H9 (cell line): Measurements from ENCODE around the gene PIGX. TPM values are rescaled to one million over a fixed set of nuclear protein-coding genes. Genes with fewer than 3 reads are reported as not detected.

ENCODE experiments used
- DNase-seq: peaks from one replicate; pipeline ENCODE4 v3.0.0-alpha.2; 2017
- H2AFZ ChIP-seq: one replicate; pipeline ENCODE4 v1.6.1; 2013; ENCODE audit warnings: mild to moderate bottlenecking, low read length, control low read depth, moderate library complexity
- H2AK5ac ChIP-seq: 2 replicates; pipeline ENCODE4 v1.6.1; 2013; ENCODE audit warnings: low read length, control low read depth, mixed read lengths; ENCODE audit not compliant: insufficient read length
- H2BK120ac ChIP-seq: one replicate; pipeline ENCODE4 v1.6.1; 2013; ENCODE audit warnings: low read depth, mild to moderate bottlenecking, low read length, control low read depth, inconsistent platforms; ENCODE audit not compliant: poor library complexity, severe bottlenecking
- H2BK12ac ChIP-seq: 2 replicates; pipeline ENCODE4 v1.6.1; 2013; ENCODE audit warnings: low read length, control low read depth, mixed read lengths, low read depth; ENCODE audit not compliant: insufficient read length
- H2BK15ac ChIP-seq: 2 replicates; pipeline ENCODE4 v1.6.1; 2013; ENCODE audit warnings: low read depth, low read length, control low read depth
- H2BK20ac ChIP-seq: one replicate; pipeline ENCODE4 v1.6.1; 2013; ENCODE audit warnings: low read depth, mild to moderate bottlenecking, low read length, control low read depth, inconsistent platforms; ENCODE audit not compliant: poor library complexity, severe bottlenecking
- H2BK5ac ChIP-seq: 2 replicates; pipeline ENCODE4 v1.6.1; 2013; ENCODE audit warnings: low read length, control low read depth, mixed read lengths; ENCODE audit not compliant: insufficient read length
- H3K14ac ChIP-seq: 2 replicates; pipeline ENCODE4 v1.6.1; 2013; ENCODE audit warnings: low read length, control low read depth; ENCODE audit not compliant: insufficient read depth
- H3K18ac ChIP-seq: 2 replicates; pipeline ENCODE4 v1.6.1; 2013; ENCODE audit warnings: low read depth, mild to moderate bottlenecking, mixed read lengths, low read length, control low read depth; ENCODE audit not compliant: insufficient read length
- H3K23ac ChIP-seq: 2 replicates; pipeline ENCODE4 v1.6.1; 2013; ENCODE audit warnings: low read length, control low read depth, mixed read lengths, low read depth; ENCODE audit not compliant: insufficient read length
- H3K23me2 ChIP-seq: 2 replicates; pipeline ENCODE4 v1.6.1; 2013; ENCODE audit warnings: low read depth, mild to moderate bottlenecking, mixed read lengths, low read length, control low read depth; ENCODE audit not compliant: insufficient read length, poor library complexity, severe bottlenecking
- H3K27ac ChIP-seq: 2 replicates; pipeline ENCODE4 v1.5.1; 2013; ENCODE audit warnings: low read length, control low read depth, mixed read lengths, low read depth; ENCODE audit not compliant: insufficient read length
- H3K27me3 ChIP-seq: 2 replicates; pipeline ENCODE4 v1.6.1; 2013; ENCODE audit warnings: low read length, control low read depth, inconsistent platforms; ENCODE audit not compliant: insufficient read depth
- H3K4ac ChIP-seq: 2 replicates; pipeline ENCODE4 v1.6.1; 2013; ENCODE audit warnings: low read depth, mild to moderate bottlenecking, control low read depth, inconsistent platforms, low read length, moderate library complexity
- H3K4me1 ChIP-seq: 2 replicates; pipeline ENCODE4 v1.6.1; 2013; ENCODE audit warnings: low read length, control low read depth, inconsistent platforms; ENCODE audit not compliant: insufficient read depth
- H3K4me2 ChIP-seq: 2 replicates; pipeline ENCODE4 v1.6.1; 2013; ENCODE audit warnings: low read length, control low read depth, mixed read lengths; ENCODE audit not compliant: insufficient read length, insufficient read depth
- H3K56ac ChIP-seq: 2 replicates; pipeline ENCODE4 v1.6.1; 2013; ENCODE audit warnings: low read depth, mild to moderate bottlenecking, mixed read lengths, low read length, control low read depth; ENCODE audit not compliant: insufficient read length
- H3K79me1 ChIP-seq: 2 replicates; pipeline ENCODE4 v1.6.1; 2013; ENCODE audit warnings: low read depth, mild to moderate bottlenecking, moderate library complexity, low read length, control low read depth, inconsistent platforms; ENCODE audit not compliant: insufficient read depth, poor library complexity, severe bottlenecking
- H3K79me2 ChIP-seq: 2 replicates; pipeline ENCODE4 v1.6.1; 2013; ENCODE audit warnings: low read length, control low read depth, inconsistent platforms; ENCODE audit not compliant: insufficient read depth
- H3K9ac ChIP-seq: 2 replicates; pipeline ENCODE4 v1.6.1; 2013; ENCODE audit warnings: low read length, control low read depth, mixed read lengths; ENCODE audit not compliant: insufficient read length; ENCODE audit errors: extremely low read depth
- H3K9me3 ChIP-seq: one replicate; pipeline ENCODE4 v1.6.1; 2013; ENCODE audit warnings: low read depth, low read length, inconsistent platforms; ENCODE audit not compliant: control insufficient read depth
- H3T11ph ChIP-seq: one replicate; pipeline ENCODE4 v1.6.1; 2013; ENCODE audit warnings: mild to moderate bottlenecking, low read length, control low read depth, inconsistent platforms
- H4K20me1 ChIP-seq: one replicate; pipeline ENCODE4 v1.6.1; 2013; ENCODE audit not compliant: control insufficient read depth, insufficient read length, insufficient read depth
- H4K5ac ChIP-seq: 2 replicates; pipeline ENCODE4 v1.6.1; 2013; ENCODE audit warnings: low read depth, mild to moderate bottlenecking, mixed read lengths, low read length, control low read depth; ENCODE audit not compliant: insufficient read length
- H4K8ac ChIP-seq: replicated peaks from 2 replicates; pipeline ENCODE4 v1.6.1; 2013; ENCODE audit warnings: low read length, control low read depth, mixed read lengths, low read depth; ENCODE audit not compliant: insufficient read length
- H4K91ac ChIP-seq: 2 replicates; pipeline ENCODE4 v1.6.1; 2013; ENCODE audit warnings: low read depth, mild to moderate bottlenecking, moderate library complexity, mixed read lengths, low read length, control low read depth; ENCODE audit not compliant: insufficient read length
- H3K27ac Mint-ChIP-seq, 3 experiments: 2 replicates in 2 of 3; 3 replicates in 1 of 3; pipeline ENCODE4 v1.8.0; 2020 to 2021; ENCODE audit warnings: mixed read lengths in 3 of 3, mild to moderate bottlenecking in 1 of 3, moderate library complexity in 1 of 3
- H3K27me3 Mint-ChIP-seq: 2 replicates; pipeline ENCODE4 v1.8.0; 2021; ENCODE audit warnings: low read depth, mild to moderate bottlenecking, moderate library complexity, mixed read lengths
- H3K36me3 Mint-ChIP-seq, 3 experiments: 2 replicates in 2 of 3; 3 replicates in 1 of 3; pipeline ENCODE4 v1.8.0; 2020 to 2021; ENCODE audit warnings: low read depth in 3 of 3, mixed read lengths in 3 of 3; ENCODE audit not compliant: insufficient read depth in 1 of 3
- H3K4me1 Mint-ChIP-seq, 2 experiments: 2 replicates each; pipeline ENCODE4 v1.8.0; 2020; ENCODE audit warnings: mixed read lengths in 2 of 2
- H3K4me3 Mint-ChIP-seq, 2 experiments: 2 replicates in 1 of 2; 3 replicates in 1 of 2; pipeline ENCODE4 v1.8.0; 2020 to 2021; ENCODE audit warnings: mild to moderate bottlenecking in 2 of 2, mixed read lengths in 2 of 2, moderate library complexity in 1 of 2
- H3K9me3 Mint-ChIP-seq, 2 experiments: 2 replicates in 1 of 2; 3 replicates in 1 of 2; pipeline ENCODE4 v1.8.0; 2020; ENCODE audit warnings: mild to moderate bottlenecking in 2 of 2, mixed read lengths in 2 of 2, moderate library complexity in 1 of 2
- CTCF ChIP-seq: fragments of 200-600 bp; sonication (generic); conservative IDR thresholded peaks from 3 replicates; pipeline ENCODE4 v1.8.0; 2021; ENCODE audit warnings: antibody characterized with exemption, mild to moderate bottlenecking
- WGBS: extraction: QIAGEN DNeasy Blood & Tissue Kit; methylation state at CpG from one replicate; pipeline ENCODE4 v1.1.7; 2013; ENCODE audit warnings: missing lambda C conversion rate, low lambda C conversion rate, mixed read lengths; ENCODE audit not compliant: insufficient read length; ENCODE audit errors: extremely low coverage; 5-methylcytosine and 5-hydroxymethylcytosine counted together
- total RNA-seq: library from RNA; stranded (reverse); gene quantifications from 2 replicates; pipeline ENCODE4 v1.2.1, GENCODE V29; 2021

PIGX gene
- total RNA-seq, 1 experiment from 2014 or later = 20.0 TPM

GRCh38 chr3:196757876-196758739 is 45.9 kb downstream of the PIGX start:
- H3K27me3 Mint-ChIP-seq = no peaks in the 10 kb centered on the region
- no peak overlapping the region for H3K14ac ChIP-seq
- H2BK15ac ChIP-seq = no peak overlapping the region
- H3K23me2 ChIP-seq = no peaks in the 10 kb centered on the region
- peaks cover 11% of the 10 kb centered on the region for H3K9me3 ChIP-seq
- H3K4ac ChIP-seq = no peak overlapping the region
- no peak overlapping the region for H4K8ac ChIP-seq
- peaks cover 6 to 10% of the 10 kb centered on the region in 2 experiments; a peak in 3 of 4 replicates for H3K4me1 Mint-ChIP-seq
- H3K27me3 ChIP-seq = no peaks in the 10 kb centered on the region
- H3K23ac ChIP-seq = no peak overlapping the region
- no peak overlapping the region for H2BK12ac ChIP-seq
- no peak overlapping the region for H2BK20ac ChIP-seq
- no peak overlapping the region for H3K56ac ChIP-seq
- no peak for DNase-seq
- no peak overlapping the region for H2BK120ac ChIP-seq
- H3K4me2 ChIP-seq = no peak overlapping the region
- H3K9ac ChIP-seq = no peak overlapping the region
- peaks cover 37 to 56% of the 10 kb centered on the region in 2 experiments for H3K9me3 Mint-ChIP-seq
- no peaks in the 10 kb centered on the region for H4K20me1 ChIP-seq
- no peak overlapping the region for H2AK5ac ChIP-seq
- H3K79me1 ChIP-seq = peaks cover 21% of the 10 kb centered on the region
- H3K18ac ChIP-seq = no peak overlapping the region
- no peak overlapping the region for H2BK5ac ChIP-seq
- H3K27ac ChIP-seq = no peak overlapping the region
- no peak overlapping the region for H4K5ac ChIP-seq
- H3K27ac Mint-ChIP-seq = 0 out of 7 replicates have a peak overlapping the region, but pooled peaks of 1 of the 3 experiments have one; percentile 68
- H3K79me2 ChIP-seq = peaks cover 47% of the 10 kb centered on the region; the same call in 1 of the 2 replicates
- no peak for TF ChIP-seq CTCF
- no peak overlapping the region for H2AFZ ChIP-seq
- WGBS = no CpG with 5 or more reads among the region's 9 CpGs
- no peak overlapping the region for H3T11ph ChIP-seq
- H3K36me3 Mint-ChIP-seq = peaks cover 68 to 76% (median 75%) of the 10 kb centered on the region in 3 experiments
- peaks cover 3% of the 10 kb centered on the region; the same call in 1 of the 2 replicates for H3K4me1 ChIP-seq
- no peak overlapping the region; a peak in 1 of 5 replicates for H3K4me3 Mint-ChIP-seq
- no peak overlapping the region for H4K91ac ChIP-seq
